Measurements from ENCODE around the gene CATSPER1.

The CATSPER1 gene

GRCh38 chr11:66007201-66007634 lies 19.1 kb downstream of the CATSPER1 start:
- no peak for DNase-seq (ENCODE audit: low spot score)
- Histone ChIP-seq H3K27ac (no peak overlapping the region), H3K4me3 (no peak overlapping the region)
- no peak for TF ChIP-seq CTCF (IDR thresholded peaks at IDR 0.05)

GRCh38 chr11:66006891-66007176 lies 19.4 kb downstream of the CATSPER1 start:
- no peak for DNase-seq (ENCODE audit: low spot score)
- H3K4me3 ChIP-seq, result no peak overlapping the region
- no peak for TF ChIP-seq CTCF (IDR thresholded peaks at IDR 0.05)
- H3K27ac ChIP-seq, result no peak overlapping the region

- DNase-seq (ENCODE audit: low spot score), result no peak
- no peak overlapping the region for H3K4me3 ChIP-seq
- no peak for TF ChIP-seq CTCF (IDR thresholded peaks at IDR 0.05)
- H3K27ac ChIP-seq, result no peak overlapping the region
Measured at GRCh38 chr11:66006134-66006890, 20.0 kb downstream of the CATSPER1 start.

- no peak for TF ChIP-seq CTCF (IDR thresholded peaks at IDR 0.05)
- no peak for DNase-seq (ENCODE audit: low spot score)
- H3K4me3 ChIP-seq, result no peak overlapping the region
- H3K27ac ChIP-seq, result peak overlapping the region in 1 of 2 donors; percentile 36
Measured at GRCh38 chr11:66004186-66004585, 22.1 kb downstream of the CATSPER1 start.

- H3K27ac ChIP-seq, result peak overlapping the region; percentile 85 to 94
- H3K4me3 ChIP-seq, result peak overlapping the region; percentile 88
- no peak for TF ChIP-seq CTCF (IDR thresholded peaks at IDR 0.05)
- no peak for DNase-seq (ENCODE audit: low spot score)
Measured at GRCh38 chr11:66003291-66003690, 23.0 kb downstream of the CATSPER1 start.

GRCh38 chr11:66002648-66003225 lies 23.5 kb downstream of the CATSPER1 start:
- H3K4me3 ChIP-seq, result peak overlapping the region; percentile 88
- peak overlapping the region; percentile 85 to 94 for H3K27ac ChIP-seq
- DNase-seq (ENCODE audit: low spot score), result peak; percentile 79
- no peak for TF ChIP-seq CTCF (IDR thresholded peaks at IDR 0.05)
